ENCODE measurements around the gene GPHB5.
"Not testable (repeated sequence)": the region's sequence is repeated elsewhere in the genome, so short reads cannot be mapped to it uniquely, and the experiment has no call there.

The GPHB5 gene, protein sequence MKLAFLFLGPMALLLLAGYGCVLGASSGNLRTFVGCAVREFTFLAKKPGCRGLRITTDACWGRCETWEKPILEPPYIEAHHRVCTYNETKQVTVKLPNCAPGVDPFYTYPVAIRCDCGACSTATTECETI

DNA sequence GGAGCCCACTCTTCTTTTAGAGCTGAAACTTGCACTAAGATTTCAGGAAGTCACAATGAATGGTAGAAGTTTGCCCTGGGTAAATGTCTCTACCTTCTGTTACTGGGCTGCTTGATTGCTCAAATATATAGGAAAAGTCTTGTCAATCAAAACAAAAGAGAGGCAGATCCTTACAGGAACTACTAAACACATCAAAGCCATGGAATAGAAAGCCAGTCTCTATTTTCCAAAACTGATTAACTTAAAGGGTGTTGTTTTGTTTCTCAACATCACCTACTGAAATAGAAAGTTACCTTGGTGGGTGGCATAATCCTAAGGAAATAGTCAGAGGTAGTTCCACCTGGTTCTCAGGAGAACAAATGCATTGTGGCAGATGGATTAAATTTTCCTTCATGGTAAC is at the start of gene GPHB5:
TSS of gene GPHB5 (minus strand) at position 101 of the 400 bp plus-strand sequence. CDS start 1,086 bp downstream, outside the sequence.
- in situ Hi-C loops (cut with MboI; ENCODE audit: low sequenced_read_pairs) = no loop called here

DNA sequence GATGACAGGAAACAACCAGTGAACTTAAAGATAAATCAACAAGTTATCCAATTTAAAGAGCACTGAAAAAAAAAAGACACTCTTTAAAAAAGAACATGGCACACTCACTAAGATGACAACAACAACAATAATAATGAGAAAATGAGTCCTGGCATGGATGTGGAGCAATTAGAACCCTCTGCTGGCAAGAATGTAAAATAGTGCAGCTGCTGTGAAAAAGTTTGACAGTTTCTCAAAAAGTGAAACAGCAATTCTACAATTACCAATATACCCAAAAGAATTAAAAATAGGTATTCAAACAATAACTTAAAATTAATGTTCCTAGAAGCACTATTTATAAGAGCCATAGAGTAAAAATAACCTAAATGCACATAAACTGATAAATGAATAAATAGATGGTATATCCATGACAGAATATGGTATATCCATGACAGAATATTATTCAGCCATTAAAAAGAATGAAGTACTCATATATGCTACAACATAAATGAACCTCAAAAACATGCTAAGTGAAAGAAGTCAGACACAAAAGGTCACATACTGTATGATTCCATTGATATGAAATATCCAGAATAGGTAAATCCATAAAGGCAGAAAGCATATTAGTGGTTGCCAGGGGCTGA is 49.1 kb upstream of the GPHB5 start:
- in situ Hi-C loops (cut with MboI; ENCODE audit: low sequenced_read_pairs) = no loop called here

DNA sequence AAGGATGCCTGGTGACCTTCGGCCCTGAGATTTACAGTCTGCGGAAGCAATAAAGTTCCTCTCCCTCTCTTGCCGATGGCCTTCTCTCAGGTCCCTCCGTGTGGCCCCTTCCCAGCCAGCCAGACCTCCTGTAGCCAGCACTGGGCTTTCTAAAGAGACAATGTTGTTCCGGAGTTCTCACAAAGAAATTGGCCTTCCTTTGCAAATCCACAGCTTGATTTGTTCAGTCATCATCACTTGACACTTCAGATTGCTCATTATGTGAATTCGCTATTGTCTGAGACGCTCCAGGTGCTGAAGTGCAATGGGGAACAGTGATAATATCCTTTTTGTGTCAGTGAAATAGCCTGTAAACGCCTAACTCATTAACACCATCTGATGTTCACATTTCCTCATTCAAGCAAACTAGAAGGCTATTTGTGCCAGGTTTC is 43.7 kb upstream of the GPHB5 start:
- in situ Hi-C loops (cut with MboI; ENCODE audit: low sequenced_read_pairs) = no loop called here

DNA sequence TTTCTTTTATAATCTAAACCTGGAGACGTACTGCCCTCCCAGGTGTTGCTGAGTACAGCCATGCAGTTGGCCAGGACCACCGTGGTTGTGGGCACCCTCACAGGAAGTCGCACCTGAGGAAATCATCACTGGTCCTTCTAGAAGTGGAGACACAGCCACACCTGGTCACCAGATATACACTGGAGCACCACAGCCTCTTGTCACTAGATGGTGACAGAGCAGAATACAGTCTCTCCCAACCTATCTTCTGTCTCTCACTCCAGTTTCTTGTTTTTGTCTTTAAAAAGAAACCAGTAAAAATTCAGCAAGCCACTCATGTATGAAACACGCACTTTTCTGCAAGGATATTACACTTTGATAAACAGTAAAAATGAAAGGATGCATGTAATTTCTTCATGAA is 43.1 kb upstream of the GPHB5 start:
- in situ Hi-C loops (cut with MboI; ENCODE audit: low sequenced_read_pairs) = no loop called here

GRCh38 chr14:63357841-63358240 is 39.1 kb upstream of the GPHB5 start:
- in situ Hi-C loops (cut with MboI; ENCODE audit: low sequenced_read_pairs) = no loop called here

DNA sequence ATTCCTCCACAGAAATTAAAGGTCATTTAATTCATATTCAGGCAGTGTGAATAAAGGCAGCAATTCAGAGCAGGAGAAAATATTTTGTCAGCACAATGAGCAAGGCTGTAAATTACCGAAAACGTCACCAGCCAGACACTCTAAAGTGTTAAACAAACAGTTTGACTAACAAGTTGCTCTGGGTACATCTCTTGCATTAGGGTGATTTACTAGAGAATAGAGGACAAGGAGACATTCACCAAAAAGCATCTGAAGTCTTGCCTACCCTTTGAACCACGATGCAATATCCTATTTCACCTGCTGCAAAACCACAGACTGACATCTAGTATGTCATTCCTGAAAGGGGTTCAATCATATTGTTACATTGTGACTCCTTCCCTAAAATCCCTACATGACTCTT is 27.1 kb upstream of the GPHB5 start:
- in situ Hi-C loops (cut with MboI; ENCODE audit: low sequenced_read_pairs) = no loop called here

DNA sequence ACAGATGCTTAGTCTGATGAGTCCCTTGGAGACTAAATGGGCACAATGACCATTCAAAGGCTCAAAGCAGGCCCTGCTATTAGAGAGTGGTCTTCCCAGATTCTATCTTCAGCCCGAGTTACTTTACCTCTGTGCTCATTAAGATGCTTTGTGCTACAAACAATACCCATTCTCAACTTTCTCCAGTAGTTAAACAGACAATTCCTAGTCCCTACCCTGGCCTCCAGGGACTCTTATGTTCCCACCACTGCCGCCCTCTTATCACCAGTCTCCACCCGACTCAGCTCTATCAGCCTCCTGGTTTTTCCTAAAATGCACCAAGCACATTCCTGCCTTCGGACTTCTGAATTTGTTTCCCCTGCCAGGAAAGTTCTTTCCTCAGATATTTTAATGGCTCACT is 25.6 kb upstream of the GPHB5 start:
- in situ Hi-C loops (cut with MboI; ENCODE audit: low sequenced_read_pairs) = no loop called here

DNA sequence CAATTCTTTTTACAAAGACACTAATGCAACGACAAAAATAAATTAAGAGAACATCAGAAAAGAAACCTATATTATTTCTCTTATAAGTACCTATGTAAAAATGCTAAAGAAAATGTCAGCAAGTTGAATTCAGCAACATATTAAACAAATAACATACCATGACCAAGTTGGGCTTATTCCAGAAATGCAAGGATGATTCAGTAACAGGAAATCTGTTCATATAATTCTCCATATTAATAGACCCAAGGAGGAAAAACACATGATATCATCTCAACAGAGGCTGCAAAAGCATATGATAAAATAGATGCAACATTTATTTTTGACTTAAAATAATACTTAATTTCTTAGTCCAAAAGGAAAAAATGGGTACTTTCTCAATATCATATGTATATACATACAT is 25.1 kb upstream of the GPHB5 start:
- in situ Hi-C loops (cut with MboI; ENCODE audit: low sequenced_read_pairs) = no loop called here

GRCh38 chr14:63342371-63342770 is 23.6 kb upstream of the GPHB5 start:
- in situ Hi-C loops (cut with MboI; ENCODE audit: low sequenced_read_pairs) = no loop called here

DNA sequence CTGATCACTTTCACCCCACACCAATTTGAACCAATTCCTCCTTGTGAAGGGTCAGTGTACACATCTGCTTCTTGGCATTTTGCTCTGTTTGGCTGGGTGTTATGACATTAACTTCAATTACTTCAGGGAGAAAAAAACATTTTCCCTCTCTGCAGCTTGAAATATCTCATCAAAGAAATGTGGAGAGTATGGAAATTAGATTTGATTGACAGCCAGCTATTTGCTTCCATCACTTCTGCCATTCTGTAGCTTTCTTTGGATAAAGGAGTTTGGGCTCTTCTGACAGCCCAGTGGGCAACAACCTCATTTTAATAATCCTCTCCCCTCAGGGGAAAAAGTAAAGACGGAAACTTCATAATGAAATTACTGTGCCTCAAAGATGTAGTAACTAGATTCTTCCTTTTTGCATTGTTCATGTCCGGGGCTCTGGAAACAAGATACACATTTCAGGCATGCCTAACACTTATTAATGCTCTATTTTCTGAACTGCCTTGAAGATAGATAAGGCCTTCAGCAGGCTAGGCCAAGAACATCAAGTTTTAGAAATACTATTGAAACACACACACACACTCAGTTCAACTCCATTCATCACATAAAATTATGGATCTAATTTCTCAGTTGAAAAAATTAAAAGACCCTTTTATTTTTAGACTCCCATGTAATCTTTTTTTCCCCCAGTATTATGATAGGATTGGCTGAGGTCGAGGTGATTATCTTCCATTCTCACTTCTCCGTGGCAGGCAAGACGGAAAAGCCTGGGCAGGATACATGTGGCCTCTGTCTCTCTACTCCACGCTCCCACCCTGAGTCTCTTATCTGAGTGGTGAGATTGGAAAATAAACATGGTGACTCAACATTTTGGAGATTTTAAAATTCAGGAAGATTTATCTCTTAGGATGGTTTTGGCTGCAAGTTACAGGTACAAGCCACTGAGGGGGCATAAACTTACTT is 10.3 kb upstream of the GPHB5 start:
- in situ Hi-C loops (cut with MboI; ENCODE audit: low sequenced_read_pairs) = no loop called here

DNA sequence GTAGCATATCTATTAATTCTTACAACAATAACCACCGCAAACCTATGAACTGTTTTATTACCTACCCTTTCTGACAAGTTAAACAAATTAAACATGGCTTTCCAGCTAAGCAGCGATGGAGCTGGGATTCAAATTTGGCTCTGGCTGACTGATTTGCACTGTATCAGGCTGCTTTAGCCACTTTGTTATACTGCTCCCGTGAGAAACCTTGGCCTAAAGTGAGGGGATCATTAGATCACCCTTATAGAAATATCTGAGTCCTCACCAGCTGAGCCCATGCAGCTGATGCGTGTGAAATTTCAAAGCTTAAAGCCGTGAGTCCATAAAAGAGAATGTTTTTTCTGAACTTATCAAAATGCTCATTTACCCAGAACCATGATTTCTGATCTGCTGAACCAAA is 8.1 kb upstream of the GPHB5 start:
- in situ Hi-C loops (cut with MboI; ENCODE audit: low sequenced_read_pairs) = no loop called here

- in situ Hi-C loops (cut with MboI; ENCODE audit: low sequenced_read_pairs) = no loop called here
Observed at GRCh38 chr14:63322897-63323573, 4.3 kb upstream of the GPHB5 start.

DNA sequence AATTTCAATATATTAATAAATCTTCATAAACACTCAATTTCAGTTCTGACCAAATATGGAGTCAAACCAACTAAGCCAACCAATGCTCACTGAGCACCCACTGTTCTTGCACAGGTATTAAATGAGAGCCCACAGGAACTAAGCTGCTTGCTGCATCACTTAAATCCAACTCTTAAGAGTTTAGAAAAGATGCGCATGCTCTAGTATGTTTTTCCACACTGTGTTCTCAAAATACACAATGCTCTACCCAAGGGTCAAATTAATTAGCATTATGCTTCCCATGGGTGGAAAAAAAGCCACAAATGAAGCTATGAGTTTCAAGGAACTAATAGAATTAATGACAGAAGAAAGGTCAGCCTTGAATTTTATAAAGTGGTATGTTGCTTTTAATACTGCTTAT is 3.7 kb upstream of the GPHB5 start:
- in situ Hi-C loops (cut with MboI; ENCODE audit: low sequenced_read_pairs) = no loop called here

DNA sequence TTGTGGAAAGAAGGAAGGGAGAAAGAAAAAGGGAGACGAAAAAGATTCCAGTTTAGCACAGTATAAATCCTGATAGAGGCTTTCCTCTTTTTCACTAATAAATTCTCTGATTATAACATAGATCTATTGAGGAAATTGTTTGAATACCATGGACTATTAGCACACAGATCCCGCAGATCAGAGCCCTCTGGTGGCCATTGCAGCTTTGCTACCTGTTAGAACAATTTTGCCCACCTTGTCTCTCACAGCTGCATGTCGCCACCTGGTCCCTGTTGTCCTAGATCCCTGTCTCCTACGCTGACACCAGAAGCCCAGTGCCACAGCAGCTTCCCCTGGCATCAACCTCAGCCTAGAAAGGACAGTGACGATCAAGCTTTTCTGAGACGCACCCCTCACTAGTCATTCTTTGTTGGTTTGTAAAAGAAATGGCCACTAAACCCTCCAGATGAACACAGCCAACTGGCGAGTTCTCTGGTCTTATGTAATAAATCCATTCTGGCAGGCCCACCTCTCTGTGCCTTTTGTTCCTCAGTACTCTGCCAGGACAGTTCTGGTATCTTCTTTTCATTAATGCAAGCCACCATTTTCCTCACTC is 9.9 kb downstream of the GPHB5 start:
- in situ Hi-C loops (cut with MboI; ENCODE audit: low sequenced_read_pairs) = no loop called here

DNA sequence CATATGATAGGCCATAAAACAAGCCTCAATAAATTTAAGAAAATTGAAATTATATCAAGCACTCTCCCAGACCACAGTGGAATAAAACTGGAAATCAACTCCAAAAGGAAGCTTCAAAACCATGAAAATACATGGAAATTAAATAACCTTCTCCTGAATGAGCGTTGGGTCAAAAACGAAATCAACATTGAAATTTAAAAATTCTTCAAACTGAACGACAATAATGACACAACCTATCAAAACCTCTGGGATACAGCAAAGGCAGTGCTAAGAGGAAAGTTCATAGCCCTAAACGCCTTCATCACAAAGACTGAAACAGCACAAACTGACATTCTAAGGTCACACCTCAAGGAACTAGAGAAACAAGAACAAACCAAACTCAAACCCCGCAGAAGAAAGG is 14.3 kb downstream of the GPHB5 start:
- in situ Hi-C loops (cut with MboI; ENCODE audit: low sequenced_read_pairs) = not testable (repeated sequence)

- in situ Hi-C loops (cut with MboI; ENCODE audit: low sequenced_read_pairs) = no loop called here
Observed at GRCh38 chr14:63301891-63302534, 16.7 kb downstream of the GPHB5 start.

GRCh38 chr14:63300854-63301253 is 17.9 kb downstream of the GPHB5 start:
- in situ Hi-C loops (cut with MboI; ENCODE audit: low sequenced_read_pairs) = no loop called here

GRCh38 chr14:63299351-63300110 is 19.2 kb downstream of the GPHB5 start:
- in situ Hi-C loops (cut with MboI; ENCODE audit: low sequenced_read_pairs) = no loop called here

DNA sequence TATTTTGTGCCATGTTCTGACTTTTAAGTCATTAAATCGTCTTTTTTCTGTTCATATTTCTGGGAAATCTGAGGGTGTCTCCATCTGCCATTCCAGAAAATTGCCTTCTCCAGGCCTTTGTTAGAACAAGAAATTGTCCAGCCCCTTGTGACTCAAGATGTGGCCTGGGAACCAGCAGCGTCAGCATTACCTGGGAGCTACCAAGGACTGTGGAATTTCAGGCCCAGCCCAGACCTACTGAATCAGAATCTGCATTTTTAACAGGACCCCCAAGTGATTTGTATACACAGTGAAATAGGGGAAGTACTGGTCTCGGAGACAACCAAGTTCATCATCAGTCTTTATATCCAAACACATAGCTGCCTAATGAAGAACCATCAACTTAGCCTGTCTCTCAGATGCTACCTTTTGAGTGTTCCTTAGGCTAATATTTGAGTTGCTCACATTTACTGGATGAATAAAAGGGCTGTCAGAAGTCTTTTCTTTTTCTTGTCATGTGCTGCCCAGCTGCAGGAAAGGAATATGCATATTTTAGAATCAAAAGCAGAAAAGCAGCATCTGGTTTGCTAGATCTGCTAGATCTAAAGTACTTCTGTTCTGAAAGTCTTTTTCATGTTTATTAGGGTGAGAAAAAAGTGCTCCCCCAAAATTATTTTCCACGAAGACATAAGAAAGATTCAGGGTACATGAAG is 21.2 kb downstream of the GPHB5 start:
- in situ Hi-C loops (cut with MboI; ENCODE audit: low sequenced_read_pairs) = no loop called here

All from HL-60/S4 treated with retinoic acid at 250 ng/mL for 4 days and 3 days (cell line).